ENCODE measurements around the gene FGD3. TPM values are rescaled to one million over a fixed set of nuclear protein-coding genes. Genes with fewer than 3 reads are reported as not detected.

FGD3 gene
- total RNA-seq, 1 donor = not detected

DNA sequence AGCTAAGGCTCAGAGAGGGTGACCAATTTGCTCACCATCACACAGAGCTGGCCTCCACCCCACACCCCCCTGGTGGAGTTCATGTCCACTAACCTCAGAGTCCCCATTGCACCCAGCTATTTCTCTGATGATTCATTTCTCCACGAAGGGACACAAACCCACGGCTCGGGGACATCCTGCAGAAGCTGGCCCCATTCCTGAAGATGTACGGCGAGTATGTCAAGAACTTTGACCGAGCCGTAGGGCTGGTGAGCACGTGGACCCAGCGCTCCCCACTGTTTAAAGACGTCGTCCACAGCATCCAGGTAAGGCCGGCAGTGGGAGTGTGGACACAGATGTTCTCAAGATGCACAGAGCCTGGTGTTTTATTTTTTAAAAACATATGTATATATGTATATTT is 58.6 kb downstream of the FGD3 start:
- Histone ChIP-seq H3K36me3 (ENCODE audit: insufficient read depth, low read length) (no peaks in the 10 kb centered on the region), H3K27ac (ENCODE audit: low read depth, low read length) (no peak overlapping the region), H3K9me3 (ENCODE audit: low read depth, low read length) (no peaks in the 10 kb centered on the region), H3K79me2 (ENCODE audit: insufficient read depth, low read length) (no peaks in the 10 kb centered on the region), H4K20me1 (ENCODE audit: insufficient read depth, low read length) (no peaks in the 10 kb centered on the region), H3K4me2 (ENCODE audit: insufficient read depth, low read length) (no peak overlapping the region), H3K27me3 (ENCODE audit: insufficient read depth, low read length) (peaks cover 5% of the 10 kb centered on the region), H3K4me1 (ENCODE audit: insufficient read depth, low read length) (no peaks in the 10 kb centered on the region), H3K4me3 (ENCODE audit: insufficient read depth, low read length) (no peak overlapping the region), H2AFZ (ENCODE audit: low read length) (no peak overlapping the region)
- TF ChIP-seq, protein P1, sequence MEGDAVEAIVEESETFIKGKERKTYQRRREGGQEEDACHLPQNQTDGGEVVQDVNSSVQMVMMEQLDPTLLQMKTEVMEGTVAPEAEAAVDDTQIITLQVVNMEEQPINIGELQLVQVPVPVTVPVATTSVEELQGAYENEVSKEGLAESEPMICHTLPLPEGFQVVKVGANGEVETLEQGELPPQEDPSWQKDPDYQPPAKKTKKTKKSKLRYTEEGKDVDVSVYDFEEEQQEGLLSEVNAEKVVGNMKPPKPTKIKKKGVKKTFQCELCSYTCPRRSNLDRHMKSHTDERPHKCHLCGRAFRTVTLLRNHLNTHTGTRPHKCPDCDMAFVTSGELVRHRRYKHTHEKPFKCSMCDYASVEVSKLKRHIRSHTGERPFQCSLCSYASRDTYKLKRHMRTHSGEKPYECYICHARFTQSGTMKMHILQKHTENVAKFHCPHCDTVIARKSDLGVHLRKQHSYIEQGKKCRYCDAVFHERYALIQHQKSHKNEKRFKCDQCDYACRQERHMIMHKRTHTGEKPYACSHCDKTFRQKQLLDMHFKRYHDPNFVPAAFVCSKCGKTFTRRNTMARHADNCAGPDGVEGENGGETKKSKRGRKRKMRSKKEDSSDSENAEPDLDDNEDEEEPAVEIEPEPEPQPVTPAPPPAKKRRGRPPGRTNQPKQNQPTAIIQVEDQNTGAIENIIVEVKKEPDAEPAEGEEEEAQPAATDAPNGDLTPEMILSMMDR (IDR thresholded peaks at IDR 0.05; ENCODE audit: extremely low read depth, low read depth, low read length) = no peak
- no peak for DNase-seq (ENCODE audit: insufficient read length, low spot score, missing footprints)

GRCh38 chr9:93007529-93008058 is 60.3 kb downstream of the FGD3 start:
- no peak overlapping the region for H3K27ac ChIP-seq (ENCODE audit: low read depth, low read length)
- no peak overlapping the region for H2AFZ ChIP-seq (ENCODE audit: low read length)
- no peaks in the 10 kb centered on the region for H3K4me1 ChIP-seq (ENCODE audit: insufficient read depth, low read length)
- TF ChIP-seq, protein P1 (IDR thresholded peaks at IDR 0.05; ENCODE audit: extremely low read depth, low read depth, low read length) = no peak
- no peaks in the 10 kb centered on the region for H3K9me3 ChIP-seq (ENCODE audit: low read depth, low read length)
- H3K4me3 ChIP-seq (ENCODE audit: insufficient read depth, low read length) = no peak overlapping the region
- no peak for DNase-seq (ENCODE audit: insufficient read length, low spot score, missing footprints)
- no peaks in the 10 kb centered on the region for H3K36me3 ChIP-seq (ENCODE audit: insufficient read depth, low read length)
- H3K79me2 ChIP-seq (ENCODE audit: insufficient read depth, low read length) = no peaks in the 10 kb centered on the region
- H3K4me2 ChIP-seq (ENCODE audit: insufficient read depth, low read length) = no peak overlapping the region
- peaks cover 5% of the 10 kb centered on the region for H3K27me3 ChIP-seq (ENCODE audit: insufficient read depth, low read length)
- H4K20me1 ChIP-seq (ENCODE audit: insufficient read depth, low read length) = no peaks in the 10 kb centered on the region

DNA sequence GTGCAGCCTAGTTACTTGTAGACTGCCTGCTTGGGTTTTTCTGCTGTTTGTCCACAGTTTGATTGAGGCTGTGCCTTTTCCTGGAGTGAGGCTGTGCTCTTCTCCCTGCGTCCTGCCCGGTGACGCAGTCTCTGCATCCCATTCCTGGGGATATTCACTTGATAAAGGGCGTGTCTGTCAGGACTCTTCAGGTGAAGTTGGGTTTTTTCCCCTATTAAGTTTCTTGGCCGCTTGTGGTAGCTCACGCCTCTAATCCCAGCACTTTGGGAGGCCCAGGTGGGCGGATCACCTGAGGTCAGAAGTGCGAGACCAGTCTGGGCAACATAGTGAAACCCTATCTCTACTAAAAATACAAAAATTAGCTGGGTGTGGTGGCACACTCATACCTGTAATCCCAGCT is 61.1 kb downstream of the FGD3 start:
- TF ChIP-seq, protein P1 (IDR thresholded peaks at IDR 0.05; ENCODE audit: extremely low read depth, low read depth, low read length) = no peak
- no peaks in the 10 kb centered on the region for H3K4me1 ChIP-seq (ENCODE audit: insufficient read depth, low read length)
- no peaks in the 10 kb centered on the region for H3K9me3 ChIP-seq (ENCODE audit: low read depth, low read length)
- peak; percentile 17 for DNase-seq (ENCODE audit: insufficient read length, low spot score, missing footprints)
- H3K36me3 ChIP-seq (ENCODE audit: insufficient read depth, low read length) = no peaks in the 10 kb centered on the region
- H2AFZ ChIP-seq (ENCODE audit: low read length) = no peak overlapping the region
- no peaks in the 10 kb centered on the region for H4K20me1 ChIP-seq (ENCODE audit: insufficient read depth, low read length)
- peaks cover 5% of the 10 kb centered on the region for H3K27me3 ChIP-seq (ENCODE audit: insufficient read depth, low read length)
- H3K4me2 ChIP-seq (ENCODE audit: insufficient read depth, low read length) = no peak overlapping the region
- H3K4me3 ChIP-seq (ENCODE audit: insufficient read depth, low read length) = no peak overlapping the region
- H3K27ac ChIP-seq (ENCODE audit: low read depth, low read length) = no peak overlapping the region
- no peaks in the 10 kb centered on the region for H3K79me2 ChIP-seq (ENCODE audit: insufficient read depth, low read length)

GRCh38 chr9:93009337-93010015 is 62.2 kb downstream of the FGD3 start:
- H3K4me2 ChIP-seq (ENCODE audit: insufficient read depth, low read length) = no peak overlapping the region
- H3K4me1 ChIP-seq (ENCODE audit: insufficient read depth, low read length) = no peaks in the 10 kb centered on the region
- H4K20me1 ChIP-seq (ENCODE audit: insufficient read depth, low read length) = no peaks in the 10 kb centered on the region
- no peak overlapping the region for H3K4me3 ChIP-seq (ENCODE audit: insufficient read depth, low read length)
- no peaks in the 10 kb centered on the region for H3K9me3 ChIP-seq (ENCODE audit: low read depth, low read length)
- DNase-seq (ENCODE audit: insufficient read length, low spot score, missing footprints) = peak; percentile 27
- H3K79me2 ChIP-seq (ENCODE audit: insufficient read depth, low read length) = no peaks in the 10 kb centered on the region
- TF ChIP-seq, protein P1 (IDR thresholded peaks at IDR 0.05; ENCODE audit: extremely low read depth, low read depth, low read length) = no peak
- peaks cover 5% of the 10 kb centered on the region for H3K27me3 ChIP-seq (ENCODE audit: insufficient read depth, low read length)
- no peak overlapping the region for H2AFZ ChIP-seq (ENCODE audit: low read length)
- H3K27ac ChIP-seq (ENCODE audit: low read depth, low read length) = no peak overlapping the region
- H3K36me3 ChIP-seq (ENCODE audit: insufficient read depth, low read length) = no peaks in the 10 kb centered on the region
